Right lobe of liver (tissue), 4 donors: ENCODE data around the gene MOB1A.

Experiments
- POLR2A ChIP-seq: fragments of 450-650 bp; IDR thresholded peaks from one replicate; pipeline ENCODE4 v1.6.1; 2017; ENCODE audit warnings: antibody characterized with exemption, mild to moderate bottlenecking
- TF ChIP-seq, protein P1 (sequence below), 4 donors: fragments of 200-600 bp in 3 of 4; fragments of 450-650 bp in 1 of 4; IDR thresholded peaks; one replicate each; pipeline versions ENCODE4 v1.5.1 to v1.8.0; 2016 to 2022; ENCODE audit warnings: antibody characterized with exemption in 4 of 4, mild to moderate bottlenecking in 2 of 4
- donor health status: DM: no; HTN: no; CAD: no.
- donor health status: DM: no; HTN: no; CAD: no.
- donor health status: DM: no; HTN: yes; CAD: no.

DNA sequence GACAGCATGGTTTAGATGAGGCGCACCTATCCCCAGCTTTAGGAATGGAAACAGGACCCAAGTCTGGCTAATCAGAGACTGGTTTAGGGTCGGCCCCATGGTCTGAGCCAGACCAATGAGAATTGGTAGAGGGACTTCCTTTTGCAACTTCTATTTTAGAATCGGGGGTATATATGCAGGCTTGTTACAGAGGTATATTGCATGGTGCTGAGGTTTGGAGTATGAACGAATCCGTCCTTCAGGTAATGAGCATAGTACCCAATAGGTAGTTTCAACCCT, 29.5 kb downstream of the MOB1A start:
- no peak for TF ChIP-seq POLR2A
- TF ChIP-seq, protein P1, sequence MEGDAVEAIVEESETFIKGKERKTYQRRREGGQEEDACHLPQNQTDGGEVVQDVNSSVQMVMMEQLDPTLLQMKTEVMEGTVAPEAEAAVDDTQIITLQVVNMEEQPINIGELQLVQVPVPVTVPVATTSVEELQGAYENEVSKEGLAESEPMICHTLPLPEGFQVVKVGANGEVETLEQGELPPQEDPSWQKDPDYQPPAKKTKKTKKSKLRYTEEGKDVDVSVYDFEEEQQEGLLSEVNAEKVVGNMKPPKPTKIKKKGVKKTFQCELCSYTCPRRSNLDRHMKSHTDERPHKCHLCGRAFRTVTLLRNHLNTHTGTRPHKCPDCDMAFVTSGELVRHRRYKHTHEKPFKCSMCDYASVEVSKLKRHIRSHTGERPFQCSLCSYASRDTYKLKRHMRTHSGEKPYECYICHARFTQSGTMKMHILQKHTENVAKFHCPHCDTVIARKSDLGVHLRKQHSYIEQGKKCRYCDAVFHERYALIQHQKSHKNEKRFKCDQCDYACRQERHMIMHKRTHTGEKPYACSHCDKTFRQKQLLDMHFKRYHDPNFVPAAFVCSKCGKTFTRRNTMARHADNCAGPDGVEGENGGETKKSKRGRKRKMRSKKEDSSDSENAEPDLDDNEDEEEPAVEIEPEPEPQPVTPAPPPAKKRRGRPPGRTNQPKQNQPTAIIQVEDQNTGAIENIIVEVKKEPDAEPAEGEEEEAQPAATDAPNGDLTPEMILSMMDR (IDR thresholded peaks at IDR 0.05) = no peak
